Transverse colon (tissue), 4 donors: ENCODE measurements around the gene REG4.

Experiments
- EP300 ChIP-seq: sonication (generic); formaldehyde crosslinking; IDR thresholded peaks from one replicate; pipeline ENCODE4 v1.6.1; 2017; ENCODE audit warnings: antibody characterized with exemption, low read depth
- POLR2A ChIP-seq: fragments of 450-650 bp; IDR thresholded peaks from one replicate; pipeline ENCODE4 v1.6.1; 2016; ENCODE audit warnings: antibody characterized with exemption, mild to moderate bottlenecking, moderate library complexity
- POLR2AphosphoS5 ChIP-seq, 3 donors: sonication (generic); formaldehyde crosslinking; IDR thresholded peaks; one replicate each; pipeline ENCODE4 v1.6.1; 2016; ENCODE audit warnings: antibody characterized with exemption in 3 of 3
- TF ChIP-seq, protein P1 (sequence below), 5 experiments: fragments of 200-600 bp in 3 of 5; fragments of 450-650 bp in 2 of 5; sonication (generic) in 3 of 5; IDR thresholded peaks; 1 replicate in 2 of 5; 2 replicates in 3 of 5; pipeline ENCODE4 v1.5.1; 2016 to 2017; ENCODE audit warnings: antibody characterized with exemption in 5 of 5, inconsistent platforms in 3 of 5, mild to moderate bottlenecking in 2 of 5, moderate library complexity in 1 of 5

DNA sequence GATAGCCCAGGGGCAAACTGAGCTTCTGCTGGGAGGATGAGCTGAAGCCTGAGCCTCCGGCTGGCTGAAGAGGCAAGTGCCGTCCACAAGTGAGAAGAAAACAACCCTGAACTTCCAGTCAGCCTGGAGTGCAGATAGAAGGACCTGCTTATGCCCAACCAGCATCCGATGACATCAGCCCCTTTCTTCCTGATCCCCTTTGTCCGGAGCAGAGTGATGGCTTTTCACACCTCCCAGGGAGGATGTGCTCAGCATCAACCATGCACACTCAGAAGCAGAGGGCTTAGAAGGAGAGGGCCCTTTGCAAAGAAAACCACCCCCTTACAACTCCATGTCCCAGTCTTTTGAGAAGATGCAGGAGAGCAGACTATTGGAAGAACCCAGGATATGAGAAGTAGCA is 23.7 kb upstream of the REG4 start:
- TF ChIP-seq POLR2A (no peak), POLR2AphosphoS5 (IDR thresholded peaks at IDR 0.05) (no peak), EP300 (no peak)
- TF ChIP-seq, protein P1, sequence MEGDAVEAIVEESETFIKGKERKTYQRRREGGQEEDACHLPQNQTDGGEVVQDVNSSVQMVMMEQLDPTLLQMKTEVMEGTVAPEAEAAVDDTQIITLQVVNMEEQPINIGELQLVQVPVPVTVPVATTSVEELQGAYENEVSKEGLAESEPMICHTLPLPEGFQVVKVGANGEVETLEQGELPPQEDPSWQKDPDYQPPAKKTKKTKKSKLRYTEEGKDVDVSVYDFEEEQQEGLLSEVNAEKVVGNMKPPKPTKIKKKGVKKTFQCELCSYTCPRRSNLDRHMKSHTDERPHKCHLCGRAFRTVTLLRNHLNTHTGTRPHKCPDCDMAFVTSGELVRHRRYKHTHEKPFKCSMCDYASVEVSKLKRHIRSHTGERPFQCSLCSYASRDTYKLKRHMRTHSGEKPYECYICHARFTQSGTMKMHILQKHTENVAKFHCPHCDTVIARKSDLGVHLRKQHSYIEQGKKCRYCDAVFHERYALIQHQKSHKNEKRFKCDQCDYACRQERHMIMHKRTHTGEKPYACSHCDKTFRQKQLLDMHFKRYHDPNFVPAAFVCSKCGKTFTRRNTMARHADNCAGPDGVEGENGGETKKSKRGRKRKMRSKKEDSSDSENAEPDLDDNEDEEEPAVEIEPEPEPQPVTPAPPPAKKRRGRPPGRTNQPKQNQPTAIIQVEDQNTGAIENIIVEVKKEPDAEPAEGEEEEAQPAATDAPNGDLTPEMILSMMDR (IDR thresholded peaks at IDR 0.05), result no peak
